Neural cell (in vitro differentiated cells): Measurements from ENCODE around the gene KRTAP4-16. TPM values are rescaled to one million over a fixed set of nuclear protein-coding genes. Genes with fewer than 3 reads are reported as not detected.
A peak's percentile ranks its signal among the peaks of the same experiment; 100 is the strongest.

ENCODE experiments used
- H2AFZ ChIP-seq: fragments of 200-600, 300-800 bp; sonication (generic), shearing (Covaris generic); 2 replicates; pipeline ENCODE4 v1.6.0; 2014; ENCODE audit warnings: low read depth, mild to moderate bottlenecking, antibody characterized with exemption, low read length, moderate library complexity
- H3F3A ChIP-seq: fragments of 200-600 bp; shearing (Covaris generic); 2 replicates; pipeline ENCODE4 v1.6.1; 2016; ENCODE audit warnings: mild to moderate bottlenecking, moderate library complexity, mixed read lengths, antibody characterized with exemption, low read length; ENCODE audit not compliant: insufficient read depth, poor library complexity, severe bottlenecking
- H3K27ac ChIP-seq: fragments of 200-600, 300-800 bp; sonication (generic), shearing (Covaris generic); 2 replicates; pipeline ENCODE4 v1.5.1; 2014; ENCODE audit warnings: mild to moderate bottlenecking, low read length, moderate library complexity
- H3K27me3 ChIP-seq: fragments of 300-800, 200-600 bp; sonication (generic), shearing (Covaris generic); 2 replicates; pipeline ENCODE4 v1.6.0; 2014; ENCODE audit warnings: mild to moderate bottlenecking, low read depth, low read length, moderate library complexity; ENCODE audit not compliant: insufficient read depth
- H3K36me3 ChIP-seq: fragments of 300-800, 200-600 bp; sonication (generic), shearing (Covaris generic); 2 replicates; pipeline ENCODE4 v1.5.1; 2014; ENCODE audit warnings: mild to moderate bottlenecking, antibody characterized with exemption, low read length, moderate library complexity; ENCODE audit not compliant: insufficient read depth
- H3K4me2 ChIP-seq: fragments of 300-800, 200-600 bp; sonication (generic), shearing (Covaris generic); 2 replicates; pipeline ENCODE4 v1.6.0; 2014; ENCODE audit warnings: mild to moderate bottlenecking, low read length
- H3K4me3 ChIP-seq: fragments of 300-800, 200-600 bp; sonication (generic), shearing (Covaris generic); 2 replicates; pipeline ENCODE4 v1.5.1; 2014; ENCODE audit warnings: mild to moderate bottlenecking, low read length, moderate library complexity
- H3K79me2 ChIP-seq: fragments of 200-600 bp; shearing (Covaris generic); replicated peaks from 2 replicates; pipeline ENCODE4 v1.6.0; 2014; ENCODE audit warnings: mild to moderate bottlenecking, low read length, moderate library complexity; ENCODE audit not compliant: insufficient read depth
- H3K9ac ChIP-seq: fragments of 300-800, 200-600 bp; sonication (generic), shearing (Covaris generic); 2 replicates; pipeline ENCODE4 v1.6.1; 2016; ENCODE audit warnings: mild to moderate bottlenecking, low read length, mixed read lengths
- H3K9me2 ChIP-seq: fragments of 200-600 bp; shearing (Covaris generic); 2 replicates; pipeline ENCODE4 v1.6.1; 2016; ENCODE audit warnings: mild to moderate bottlenecking, low read length, mixed read lengths; ENCODE audit not compliant: insufficient read depth
- H3K9me3 ChIP-seq: fragments of 200-600, 300-800 bp; sonication (generic), shearing (Covaris generic); 2 replicates; pipeline ENCODE4 v1.6.1; 2016; ENCODE audit warnings: mild to moderate bottlenecking, mixed run types, low read length, moderate library complexity, mixed read lengths
- H4K20me1 ChIP-seq: fragments of 200-600 bp; shearing (Covaris generic); 2 replicates; pipeline ENCODE4 v1.6.1; 2016; ENCODE audit warnings: mild to moderate bottlenecking, mixed run types; ENCODE audit not compliant: insufficient read depth
- CTCF ChIP-seq: fragments of 450-650 bp; IDR thresholded peaks from 2 replicates; pipeline ENCODE4 v1.5.1; 2014; ENCODE audit warnings: antibody characterized with exemption, mild to moderate bottlenecking, moderate library complexity; ENCODE audit not compliant: poor library complexity, severe bottlenecking
- EP300 ChIP-seq: fragments of 450-650 bp; conservative IDR thresholded peaks from 2 replicates; pipeline ENCODE4 v1.6.1; 2014; ENCODE audit warnings: antibody characterized with exemption, mild to moderate bottlenecking, moderate library complexity; ENCODE audit not compliant: poor library complexity, severe bottlenecking
- EZH2 ChIP-seq: fragments of 200-600, 300-800 bp; shearing (Covaris generic), sonication (generic); IDR thresholded peaks from 2 replicates; pipeline ENCODE4 v1.6.1; 2014; ENCODE audit warnings: antibody characterized with exemption, low read length, borderline replicate concordance, mild to moderate bottlenecking; ENCODE audit not compliant: insufficient read depth, poor library complexity, severe bottlenecking
- MXI1 ChIP-seq: fragments of 450-650 bp; conservative IDR thresholded peaks from 2 replicates; pipeline ENCODE4 v1.6.1; 2014; ENCODE audit warnings: antibody characterized with exemption, mild to moderate bottlenecking; ENCODE audit not compliant: poor library complexity, severe bottlenecking
- POLR2AphosphoS5 ChIP-seq: IDR thresholded peaks from 2 replicates; pipeline ENCODE4 v1.6.1; 2012
- RAD21 ChIP-seq: fragments of 450-650 bp; conservative IDR thresholded peaks from 2 replicates; pipeline ENCODE4 v1.6.1; 2014; ENCODE audit warnings: antibody characterized with exemption, mild to moderate bottlenecking, moderate library complexity
- REST ChIP-seq: IDR thresholded peaks from 2 replicates; pipeline ENCODE4 v1.6.1; 2012; ENCODE audit warnings: borderline replicate concordance
- SMC3 ChIP-seq: fragments of 450-650 bp; conservative IDR thresholded peaks from 2 replicates; pipeline ENCODE4 v1.6.1; 2014; ENCODE audit warnings: antibody characterized with exemption, mild to moderate bottlenecking, moderate library complexity; ENCODE audit not compliant: poor library complexity
- TAF1 ChIP-seq: IDR thresholded peaks from 2 replicates; pipeline ENCODE4 v1.6.1; 2012; ENCODE audit warnings: low read depth
- polyA plus RNA-seq: library from polyadenylated mRNA; depleted of rRNA; stranded (reverse); fragments of >200 nt; gene quantifications from 2 replicates; pipeline ENCODE4 v1.2.3, GENCODE V29; 2014

The KRTAP4-16 gene
- polyA plus RNA-seq, 1 donor from 2014 or later: not detected

- TF ChIP-seq MXI1: no peak
- TF ChIP-seq EP300: no peak
Measured at GRCh38 chr17:41082626-41083025, 19.4 kb downstream of the KRTAP4-16 start (continued).

- H3K79me2 ChIP-seq: no peaks in the 10 kb centered on the region
- H3K27ac ChIP-seq: no peak overlapping the region
- H3K4me2 ChIP-seq: no peak overlapping the region
- no peak overlapping the region for H3K4me3 ChIP-seq
- TF ChIP-seq REST: no peak
- TF ChIP-seq EP300: no peak
- TF ChIP-seq TAF1: no peak
- no peak for TF ChIP-seq POLR2AphosphoS5
- TF ChIP-seq MXI1: no peak
- TF ChIP-seq SMC3: no peak
- TF ChIP-seq EZH2: no peak
- no peak for TF ChIP-seq CTCF
- no peak for TF ChIP-seq RAD21
- no peaks in the 10 kb centered on the region for H3K9me3 ChIP-seq
- H3K9ac ChIP-seq: no peak overlapping the region
- no peaks in the 10 kb centered on the region for H4K20me1 ChIP-seq
- H3K27me3 ChIP-seq: no peaks in the 10 kb centered on the region
- H3K36me3 ChIP-seq: no peaks in the 10 kb centered on the region
- no peaks in the 10 kb centered on the region for H3F3A ChIP-seq
- H2AFZ ChIP-seq: no peak overlapping the region
- no peaks in the 10 kb centered on the region for H3K9me2 ChIP-seq
Measured at GRCh38 chr17:41076788-41077187, 25.2 kb downstream of the KRTAP4-16 start.

GRCh38 chr17:41073676-41074075, 28.3 kb downstream of the KRTAP4-16 start:
- no peak for TF ChIP-seq EP300
- TF ChIP-seq EZH2: no peak
- no peak for TF ChIP-seq TAF1
- no peak for TF ChIP-seq CTCF
- no peak for TF ChIP-seq RAD21
- no peak for TF ChIP-seq POLR2AphosphoS5
- TF ChIP-seq MXI1: no peak
- TF ChIP-seq REST: no peak
- no peak for TF ChIP-seq SMC3
- Histone ChIP-seq H3F3A (no peaks in the 10 kb centered on the region), H3K4me2 (no peak overlapping the region), H3K4me3 (no peak overlapping the region), H3K9me3 (no peaks in the 10 kb centered on the region), H3K79me2 (no peaks in the 10 kb centered on the region), H3K36me3 (no peaks in the 10 kb centered on the region), H3K9me2 (no peaks in the 10 kb centered on the region), H3K27ac (peak overlapping the region; percentile 53), H4K20me1 (no peaks in the 10 kb centered on the region), H3K9ac (no peak overlapping the region), H2AFZ (no peak overlapping the region), H3K27me3 (no peaks in the 10 kb centered on the region)
